Sigmoid colon (tissue), 4 donors: ENCODE results near the gene SLC44A1.

ENCODE experiments used
- POLR2A ChIP-seq, 2 donors: fragments of 450-650 bp; IDR thresholded peaks; one replicate each; pipeline ENCODE4 v1.6.1; 2016; ENCODE audit warnings: antibody characterized with exemption in 2 of 2, mild to moderate bottlenecking in 2 of 2, moderate library complexity in 2 of 2
- POLR2AphosphoS5 ChIP-seq, 4 donors: sonication (generic); formaldehyde crosslinking; IDR thresholded peaks; one replicate each; pipeline ENCODE4 v1.6.1; 2017; ENCODE audit warnings: antibody characterized with exemption in 4 of 4

DNA sequence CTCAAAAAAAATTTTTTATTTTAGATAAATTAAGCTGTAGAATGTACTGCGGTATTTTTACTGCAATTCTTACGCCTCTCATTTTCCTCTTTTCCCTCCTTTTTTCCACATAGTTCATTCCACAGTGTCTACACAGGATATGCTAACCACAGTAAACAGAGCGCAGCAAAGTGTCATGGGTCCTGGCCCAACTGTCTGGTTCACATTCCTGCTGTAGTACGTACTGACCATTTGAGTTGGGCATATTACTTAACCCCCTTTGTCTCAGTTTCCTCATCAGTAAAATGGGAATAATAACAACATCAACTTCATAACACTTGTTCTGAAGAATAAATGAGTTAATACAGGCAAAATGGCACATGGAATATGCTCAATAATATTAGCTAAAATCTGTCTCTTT is 41.6 kb downstream of the SLC44A1 start:
- TF ChIP-seq POLR2A (IDR thresholded peaks at IDR 0.05) = no peak
- no peak for TF ChIP-seq POLR2AphosphoS5 (IDR thresholded peaks at IDR 0.05)
